Measurements from ENCODE around the gene LBP.

Gene LBP

GRCh38 chr20:38346247-38346651 lies at the start of gene LBP:
Gene LBP, plus strand, starts transcription at chr20:38346482. Its CDS starts 35 bp downstream, at chr20:38346517.
- no peak for DNase-seq (ENCODE audit: low spot score)
- no peak for TF ChIP-seq CTCF (IDR thresholded peaks at IDR 0.05; ENCODE audit: borderline replicate concordance, control extremely low read depth, extremely low read depth, insufficient read depth, missing control alignments)
- in situ Hi-C loops (cut with MboI; ENCODE audit: low sequenced_read_pairs, unreplicated experiment): no loop called here

GRCh38 chr20:38297916-38298674 lies 48.2 kb upstream of the LBP start:
- TF ChIP-seq CTCF (IDR thresholded peaks at IDR 0.05; ENCODE audit: borderline replicate concordance, control extremely low read depth, extremely low read depth, insufficient read depth, missing control alignments): no peak
- no peak for DNase-seq (ENCODE audit: low spot score)
- in situ Hi-C loops (cut with MboI; ENCODE audit: low sequenced_read_pairs, unreplicated experiment): no loop called here

GRCh38 chr20:38298768-38299288 lies 47.5 kb upstream of the LBP start:
- TF ChIP-seq CTCF (IDR thresholded peaks at IDR 0.05; ENCODE audit: borderline replicate concordance, control extremely low read depth, extremely low read depth, insufficient read depth, missing control alignments): no peak
- in situ Hi-C loops (cut with MboI; ENCODE audit: low sequenced_read_pairs, unreplicated experiment): no loop called here
- no peak for DNase-seq (ENCODE audit: low spot score)

- DNase-seq (ENCODE audit: low spot score): no peak
- TF ChIP-seq CTCF (IDR thresholded peaks at IDR 0.05; ENCODE audit: borderline replicate concordance, control extremely low read depth, extremely low read depth, insufficient read depth, missing control alignments): no peak
- in situ Hi-C loops (cut with MboI; ENCODE audit: low sequenced_read_pairs, unreplicated experiment): no loop called here
Measured at GRCh38 chr20:38299963-38300362, 46.3 kb upstream of the LBP start.

GRCh38 chr20:38300438-38300837 lies 45.8 kb upstream of the LBP start:
- in situ Hi-C loops (cut with MboI; ENCODE audit: low sequenced_read_pairs, unreplicated experiment): no loop called here
- TF ChIP-seq CTCF (IDR thresholded peaks at IDR 0.05; ENCODE audit: borderline replicate concordance, control extremely low read depth, extremely low read depth, insufficient read depth, missing control alignments): no peak
- DNase-seq (ENCODE audit: low spot score): no peak

- in situ Hi-C loops (cut with MboI; ENCODE audit: low sequenced_read_pairs, unreplicated experiment): no loop called here
- no peak for DNase-seq (ENCODE audit: low spot score)
- no peak for TF ChIP-seq CTCF (IDR thresholded peaks at IDR 0.05; ENCODE audit: borderline replicate concordance, control extremely low read depth, extremely low read depth, insufficient read depth, missing control alignments)
Measured at GRCh38 chr20:38301309-38301708, 45.0 kb upstream of the LBP start.

All from GM13976 (cell line).